ENCODE results near the gene PRPF38B.

DNA sequence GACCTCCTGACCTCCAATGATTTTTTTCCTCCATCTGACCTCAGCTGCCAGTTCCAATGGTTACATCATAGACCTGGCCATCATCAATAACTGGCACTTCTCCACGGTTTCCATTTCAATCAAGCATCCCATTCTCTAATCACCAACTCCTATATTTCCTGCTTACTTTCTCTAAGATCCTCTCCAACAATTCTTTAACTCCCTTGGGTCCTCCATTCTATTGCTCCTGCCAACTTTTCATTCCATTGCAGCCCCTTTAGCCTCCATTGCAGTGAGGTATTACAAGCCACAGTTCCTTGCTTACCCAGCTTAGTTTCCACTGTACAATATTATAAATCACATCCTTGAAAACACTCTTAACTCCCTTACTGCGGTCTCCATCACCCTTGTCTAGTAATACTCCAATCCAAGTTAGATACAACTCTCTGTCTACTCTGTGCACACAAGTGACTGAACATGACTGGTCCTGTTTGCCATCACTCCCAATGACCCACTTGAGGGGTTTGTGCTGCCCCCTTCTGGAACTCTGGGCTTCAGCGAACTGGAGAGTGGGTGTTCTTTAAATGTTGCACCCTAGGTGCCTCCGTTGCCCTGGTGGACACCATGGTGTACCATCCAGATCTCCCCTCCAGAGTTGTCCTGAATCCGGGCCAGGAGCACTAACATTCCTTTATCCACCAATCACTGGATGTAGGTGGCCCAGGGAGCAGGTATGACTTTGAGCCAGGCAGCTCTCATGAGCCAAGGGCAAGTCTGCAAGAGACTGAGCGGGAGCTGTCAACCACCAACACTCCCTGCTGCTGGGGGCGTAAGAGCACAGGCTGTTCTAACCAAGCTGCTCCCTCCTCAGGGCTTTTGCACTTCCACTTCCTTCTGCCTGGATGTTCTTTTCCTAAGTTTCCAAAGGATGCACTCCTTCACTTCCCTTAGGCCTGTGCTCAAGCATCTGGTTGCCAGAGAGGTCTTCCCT, 16.9 kb downstream of the PRPF38B start:
- TF ChIP-seq, protein P1, sequence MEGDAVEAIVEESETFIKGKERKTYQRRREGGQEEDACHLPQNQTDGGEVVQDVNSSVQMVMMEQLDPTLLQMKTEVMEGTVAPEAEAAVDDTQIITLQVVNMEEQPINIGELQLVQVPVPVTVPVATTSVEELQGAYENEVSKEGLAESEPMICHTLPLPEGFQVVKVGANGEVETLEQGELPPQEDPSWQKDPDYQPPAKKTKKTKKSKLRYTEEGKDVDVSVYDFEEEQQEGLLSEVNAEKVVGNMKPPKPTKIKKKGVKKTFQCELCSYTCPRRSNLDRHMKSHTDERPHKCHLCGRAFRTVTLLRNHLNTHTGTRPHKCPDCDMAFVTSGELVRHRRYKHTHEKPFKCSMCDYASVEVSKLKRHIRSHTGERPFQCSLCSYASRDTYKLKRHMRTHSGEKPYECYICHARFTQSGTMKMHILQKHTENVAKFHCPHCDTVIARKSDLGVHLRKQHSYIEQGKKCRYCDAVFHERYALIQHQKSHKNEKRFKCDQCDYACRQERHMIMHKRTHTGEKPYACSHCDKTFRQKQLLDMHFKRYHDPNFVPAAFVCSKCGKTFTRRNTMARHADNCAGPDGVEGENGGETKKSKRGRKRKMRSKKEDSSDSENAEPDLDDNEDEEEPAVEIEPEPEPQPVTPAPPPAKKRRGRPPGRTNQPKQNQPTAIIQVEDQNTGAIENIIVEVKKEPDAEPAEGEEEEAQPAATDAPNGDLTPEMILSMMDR (optimal IDR thresholded peaks at IDR 0.05 in 1 of 3, IDR thresholded peaks at IDR 0.05 in 1 of 3, conservative IDR thresholded peaks at IDR 0.05 in 1 of 3; ENCODE audit: extremely low read depth in 1 of 3, insufficient read depth in 2 of 3, low read length in 3 of 3) = peak in 1 of 3 experiments; percentile 31
- no peak for TF ChIP-seq EZH2 (IDR thresholded peaks at IDR 0.05; ENCODE audit: low read length)

Data from keratinocyte (primary cell).